Measurements from ENCODE around the gene FGF19.
"Not testable (repeated sequence)": the region's sequence is repeated elsewhere in the genome, so short reads cannot be mapped to it uniquely, and the experiment has no call there.

FGF19 gene

DNA sequence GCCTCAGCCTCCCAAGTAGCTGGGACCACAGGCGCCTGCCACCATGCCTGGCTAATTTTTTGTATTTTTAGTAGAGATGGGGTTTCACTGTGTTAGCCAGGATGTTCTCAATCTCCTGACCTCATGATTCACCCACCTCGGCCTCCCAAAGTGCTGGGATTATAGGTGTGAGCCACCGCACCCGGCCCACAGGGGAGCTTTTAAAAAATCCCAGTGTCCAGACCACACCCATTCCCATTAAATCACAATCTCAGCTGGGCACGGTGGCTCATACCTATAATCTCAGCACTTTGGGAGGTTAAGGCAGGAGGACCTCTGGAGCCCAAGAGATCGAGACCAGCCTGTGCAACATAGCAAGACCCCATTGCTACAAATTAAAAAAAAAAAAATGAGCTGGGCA, 7.8 kb downstream of the FGF19 start:
- DNase-seq (ENCODE audit: low read depth): not testable (repeated sequence)

DNA sequence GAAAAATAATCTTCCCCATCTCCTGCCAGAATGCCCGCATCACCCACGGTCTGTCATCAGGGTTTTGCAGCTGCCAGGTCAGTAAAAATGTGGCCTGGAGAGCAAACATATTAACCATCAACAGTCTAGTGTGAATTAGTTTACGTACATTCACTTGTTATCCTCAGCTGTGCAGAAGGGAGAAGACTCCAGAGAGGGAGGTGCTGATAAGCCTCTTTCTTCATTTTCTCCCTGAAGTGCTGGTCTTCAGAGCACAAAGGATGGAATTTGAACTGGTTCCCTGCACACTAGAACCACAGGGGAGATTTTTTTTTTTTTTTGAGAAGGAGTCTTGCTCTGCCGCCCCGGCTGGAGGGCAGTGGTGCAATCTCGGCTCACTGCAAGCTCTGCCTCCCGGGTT, 8.2 kb downstream of the FGF19 start:
- DNase-seq (ENCODE audit: low read depth): no peak

DNA sequence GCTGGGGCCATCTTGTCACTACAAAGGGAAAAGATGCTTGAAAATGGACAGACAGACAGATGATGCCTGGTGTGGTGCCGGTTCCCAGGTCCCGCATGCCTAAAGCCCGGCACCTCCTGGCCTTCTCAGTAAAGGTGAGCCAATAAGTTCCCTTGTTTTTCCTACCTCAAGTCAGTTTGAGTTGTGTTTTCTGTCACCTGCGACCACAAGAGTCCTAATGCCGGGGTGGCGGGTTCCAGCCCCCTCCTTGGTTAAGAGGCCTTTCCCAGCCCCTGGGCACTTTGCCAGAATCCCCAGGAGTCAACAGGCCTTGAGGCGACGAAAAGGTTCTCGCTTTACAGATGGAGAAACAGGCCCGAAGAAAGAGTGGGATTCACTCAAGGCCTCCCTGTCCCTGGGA, 9.0 kb downstream of the FGF19 start:
- no peak for DNase-seq (ENCODE audit: low read depth)

DNA sequence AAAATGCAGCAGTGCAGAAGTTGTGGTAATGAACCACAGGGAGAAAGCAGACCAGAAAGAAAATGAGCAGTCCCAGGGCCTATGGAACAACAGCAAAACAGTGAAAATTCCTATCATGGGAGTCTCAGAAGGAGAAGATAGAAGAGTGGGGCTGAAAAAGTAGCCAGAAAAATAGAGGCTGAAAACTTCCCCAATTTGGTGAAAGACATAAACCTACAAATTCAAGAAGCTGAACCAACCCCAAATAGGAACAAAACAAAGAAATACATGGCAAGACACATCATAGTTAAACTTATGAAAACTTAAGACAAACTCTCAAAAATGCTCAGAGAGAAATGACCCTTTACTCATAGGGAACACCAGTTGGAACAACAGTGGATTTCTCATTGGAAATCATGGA, 11.4 kb downstream of the FGF19 start:
- DNase-seq (ENCODE audit: low read depth): no peak

DNA sequence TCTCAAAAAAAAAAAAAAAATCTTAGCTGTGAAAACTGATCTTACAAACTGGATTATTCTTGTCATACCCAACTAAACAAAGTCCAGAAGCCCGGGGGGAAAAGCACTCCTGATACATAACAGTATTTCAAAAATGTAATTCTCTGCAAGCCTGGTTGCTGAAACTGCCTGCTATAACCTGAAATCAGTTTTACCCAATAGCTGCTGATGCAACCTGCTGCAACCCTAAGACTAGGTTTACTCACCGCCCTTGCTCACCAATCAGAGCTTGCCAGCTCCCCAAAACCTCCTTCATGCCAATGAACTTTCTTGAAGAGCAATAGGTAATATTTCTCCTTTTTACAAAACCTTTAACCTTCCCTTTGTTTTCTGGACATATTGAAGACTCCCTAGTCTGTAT, 12.4 kb downstream of the FGF19 start:
- no peak for DNase-seq (ENCODE audit: low read depth)

DNA sequence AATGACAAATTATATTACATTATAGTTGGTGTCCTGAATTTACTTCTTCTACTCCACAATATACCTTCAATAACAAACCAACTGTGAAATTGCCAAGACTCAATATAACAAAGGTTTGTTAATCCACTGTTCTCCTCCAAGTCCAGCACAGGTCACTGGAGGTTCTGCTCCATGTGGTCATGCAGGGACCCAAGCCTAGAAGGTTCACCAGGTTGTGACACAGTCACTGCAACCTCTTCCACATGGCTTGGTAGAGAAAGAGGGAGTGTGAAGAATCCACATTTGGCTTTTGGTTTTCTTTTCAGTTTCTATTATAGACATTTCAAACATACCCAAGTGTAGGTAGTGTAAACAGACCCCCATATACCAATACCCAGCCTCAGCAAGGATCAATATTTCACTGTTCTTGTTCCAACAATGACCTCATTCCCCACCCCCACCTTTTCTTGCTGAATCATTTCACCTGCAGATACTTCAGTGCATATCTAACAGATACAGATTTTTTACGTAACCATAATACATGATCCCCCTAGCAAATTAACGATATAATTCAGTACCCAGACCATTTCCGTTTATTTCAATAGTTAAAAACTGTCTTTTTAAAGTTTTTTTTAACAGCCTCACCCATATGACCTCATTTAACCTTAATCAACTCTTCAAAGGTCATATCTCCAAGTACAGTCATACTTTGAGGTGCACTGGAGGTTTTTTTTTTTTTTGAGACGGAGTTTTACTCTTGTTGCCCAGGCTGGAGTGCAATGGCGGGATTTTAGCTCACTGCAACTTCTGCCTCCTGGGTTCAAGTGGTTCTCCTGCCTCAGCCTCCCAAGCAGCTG, 14.1 kb downstream of the FGF19 start:
- DNase-seq (ENCODE audit: low read depth): no peak

DNA sequence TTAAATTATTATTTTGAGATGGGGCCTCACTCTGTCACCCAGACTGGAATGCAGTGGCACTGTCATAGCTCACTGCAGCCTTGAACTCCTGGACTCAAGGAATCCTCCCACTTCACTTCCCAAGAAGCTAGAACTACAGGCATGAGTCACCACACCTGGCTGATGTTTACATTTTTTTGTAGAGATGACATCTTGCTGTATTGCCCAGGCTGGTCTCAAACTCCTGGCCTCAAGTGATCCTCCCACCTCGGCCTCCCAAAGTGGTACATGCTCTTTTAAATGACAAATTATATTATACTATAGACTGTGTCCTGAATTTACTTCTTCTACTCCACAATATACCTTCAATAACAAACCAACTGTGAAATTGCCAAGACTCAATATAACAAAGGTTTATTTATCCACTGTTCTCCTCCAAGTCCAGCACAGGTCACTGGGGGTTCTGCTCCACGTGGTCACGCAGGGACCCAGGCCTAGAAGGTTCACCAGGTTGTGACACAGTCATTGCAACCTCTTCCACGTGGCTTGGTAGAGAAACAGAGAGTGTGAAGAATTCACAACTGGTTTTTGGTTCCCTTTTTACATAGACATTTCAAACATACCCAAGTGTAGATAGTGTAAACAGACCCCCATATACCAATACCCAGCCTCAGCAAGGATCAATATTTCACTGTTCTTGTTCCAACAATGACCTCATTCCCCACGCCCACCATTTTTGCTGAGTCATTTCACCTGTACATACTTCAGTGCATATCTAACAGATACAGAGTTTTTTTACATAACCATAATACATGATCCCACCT, 15.7 kb downstream of the FGF19 start:
- not testable (repeated sequence) for DNase-seq (ENCODE audit: low read depth)

DNA sequence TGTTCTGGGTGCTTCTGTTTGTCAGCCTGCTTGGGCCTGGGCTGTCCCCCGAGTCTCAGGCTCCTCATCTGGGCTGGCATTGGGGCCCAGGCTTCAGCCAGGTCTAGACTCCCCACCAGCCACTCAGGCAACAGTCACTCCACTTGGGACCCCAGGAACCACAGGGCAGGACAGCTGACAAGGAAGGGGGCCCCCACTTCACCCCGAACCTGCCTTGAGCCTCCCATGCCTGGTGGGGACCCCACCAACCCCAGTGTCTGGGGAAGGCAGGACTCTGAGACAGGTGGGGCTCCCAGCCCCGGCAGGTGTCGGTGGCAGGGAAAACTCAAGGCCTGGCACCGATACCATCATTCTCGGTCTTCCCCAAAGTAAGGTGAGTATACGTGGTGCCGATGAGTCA, 17.0 kb downstream of the FGF19 start:
- DNase-seq (ENCODE audit: low read depth): no peak

DNA sequence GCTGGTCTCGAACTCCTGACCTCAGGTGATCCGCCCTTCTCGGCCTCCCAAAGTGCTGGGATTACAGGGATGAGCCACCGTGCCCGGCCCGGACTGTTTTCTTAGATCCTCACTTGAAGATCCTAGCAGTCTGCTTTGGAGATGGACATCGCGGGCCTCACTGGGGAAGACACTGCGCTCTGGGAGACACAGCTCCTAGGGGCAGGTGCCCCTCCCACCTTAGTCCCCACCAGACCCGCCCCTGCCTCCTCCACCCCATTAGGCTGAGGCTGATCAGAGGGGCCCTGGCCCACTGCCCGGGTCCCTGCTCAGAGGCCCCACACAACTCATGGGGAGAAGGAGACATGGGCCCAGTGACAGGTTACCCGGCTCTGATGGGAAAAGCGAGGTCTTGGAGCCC, 17.4 kb downstream of the FGF19 start:
- no peak for DNase-seq (ENCODE audit: low read depth)

DNA sequence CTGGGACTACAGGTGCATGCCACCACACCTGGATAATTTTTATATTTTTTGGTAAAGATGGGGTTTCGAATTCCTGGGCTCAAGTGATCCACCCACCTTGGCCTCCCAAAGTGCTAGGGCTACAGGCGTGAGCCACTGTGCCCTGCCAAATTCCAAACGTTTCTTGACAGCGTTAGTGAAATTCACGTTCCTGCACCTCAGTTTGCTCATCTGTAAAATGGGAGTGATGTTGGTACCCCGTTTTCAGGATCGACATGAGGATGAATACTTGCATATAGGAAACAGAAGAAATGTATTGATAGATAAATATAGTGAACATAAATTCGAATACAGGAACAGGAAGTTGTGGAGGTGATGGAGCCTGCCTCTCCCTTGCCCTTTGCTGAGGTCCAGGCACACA, 18.5 kb downstream of the FGF19 start:
- DNase-seq (ENCODE audit: low read depth): no peak

DNA sequence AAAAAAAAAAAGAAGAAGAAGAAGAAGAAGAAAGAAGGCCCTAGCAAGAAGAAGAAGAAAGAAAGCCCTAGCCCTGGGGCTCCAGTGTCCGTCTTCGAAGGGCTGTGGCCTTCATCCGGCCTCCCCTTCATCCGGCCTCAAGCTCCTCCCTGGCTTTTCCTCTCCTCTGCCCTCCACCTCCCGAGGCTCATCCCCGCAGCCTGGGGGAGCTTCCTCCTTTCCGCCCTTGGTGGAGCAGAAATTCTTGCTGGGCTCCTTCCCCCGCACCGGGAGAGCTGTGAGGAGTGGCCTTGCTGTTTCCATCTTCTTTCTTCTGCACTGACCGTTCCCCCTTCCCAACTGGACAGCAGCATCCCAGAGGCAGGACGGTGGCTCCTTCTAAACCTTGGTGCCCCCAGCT, 19.2 kb downstream of the FGF19 start:
- no peak for DNase-seq (ENCODE audit: low read depth)

DNA sequence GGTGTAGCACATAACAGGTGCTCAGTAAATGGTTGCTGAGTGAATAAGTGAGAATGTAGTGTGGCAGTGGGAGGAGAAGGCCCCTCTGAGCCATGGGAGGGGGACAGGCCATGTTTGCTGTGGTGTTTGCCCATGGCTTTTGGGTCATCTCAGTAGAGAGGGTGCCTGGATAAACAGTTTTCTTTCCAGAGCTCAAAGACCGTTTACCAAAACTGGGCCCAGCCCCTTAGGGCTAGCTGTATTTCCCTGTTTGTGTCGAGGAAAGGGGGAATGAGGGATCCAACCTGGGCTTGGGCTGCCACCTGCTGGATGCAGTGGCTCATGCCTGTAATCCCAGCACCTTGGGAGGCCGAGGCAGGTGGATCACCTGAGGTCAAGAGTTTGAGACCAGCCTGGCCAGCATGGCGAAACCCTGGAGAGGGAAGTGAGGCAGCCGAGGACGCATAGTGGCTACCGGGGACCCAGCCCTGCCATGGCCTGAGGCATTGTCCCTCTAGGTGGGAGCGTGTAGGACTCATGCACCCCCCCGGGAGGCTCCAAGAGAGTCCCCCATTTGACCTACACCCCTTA, 20.0 kb downstream of the FGF19 start:
- no peak for DNase-seq (ENCODE audit: low read depth)

DNA sequence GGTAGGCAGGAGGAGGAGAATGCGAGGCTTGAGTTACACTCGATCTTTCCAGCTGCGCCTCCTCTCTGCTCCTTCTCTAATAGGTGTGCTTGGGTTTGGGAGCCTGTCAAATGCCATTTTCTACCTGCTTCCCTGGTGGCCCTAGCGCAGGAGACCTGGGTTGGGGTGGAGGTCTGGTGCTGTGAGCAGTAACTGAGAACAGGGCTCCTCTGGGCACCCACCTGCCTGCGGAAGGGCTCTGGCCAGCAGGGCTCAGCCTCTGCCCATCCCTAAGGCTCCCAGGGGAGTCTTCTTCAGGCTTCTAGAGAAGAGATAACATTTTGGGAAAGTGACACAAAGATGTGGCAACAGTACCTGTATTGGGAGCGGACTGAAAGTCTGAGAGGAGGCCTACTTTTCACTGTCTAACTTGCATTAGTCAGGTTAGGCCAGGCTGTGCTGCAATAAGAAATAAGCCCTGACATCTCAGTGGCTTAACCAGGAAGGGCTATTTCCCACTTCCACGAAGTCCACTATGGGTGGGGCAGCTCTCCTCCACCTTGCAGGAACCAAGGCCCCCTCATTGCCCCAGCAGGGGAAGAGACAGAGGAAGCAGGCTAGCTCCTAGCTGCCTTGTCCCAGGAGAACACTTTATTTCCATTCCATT, 21.0 kb downstream of the FGF19 start:
- no peak for DNase-seq (ENCODE audit: low read depth)

DNA sequence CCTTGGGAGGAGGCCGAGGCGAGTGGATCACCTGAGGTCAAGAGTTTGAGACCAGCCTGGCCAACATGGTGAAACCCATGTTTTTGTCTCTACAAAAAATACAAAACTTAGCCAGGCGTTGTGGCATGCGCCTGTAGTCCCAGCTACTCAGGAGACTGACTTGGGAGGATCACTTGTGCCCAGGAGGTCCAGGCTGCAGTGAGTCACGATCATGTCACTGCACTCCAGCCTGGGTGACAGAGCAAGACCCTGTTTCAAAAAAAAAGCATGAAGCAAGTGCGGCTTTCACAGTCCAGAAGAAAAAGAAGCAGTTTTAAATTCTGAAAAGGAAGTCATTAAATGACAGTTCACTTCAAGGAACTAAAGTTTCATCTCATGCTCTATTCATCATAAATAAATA, 21.6 kb downstream of the FGF19 start:
- no peak for DNase-seq (ENCODE audit: low read depth)

DNA sequence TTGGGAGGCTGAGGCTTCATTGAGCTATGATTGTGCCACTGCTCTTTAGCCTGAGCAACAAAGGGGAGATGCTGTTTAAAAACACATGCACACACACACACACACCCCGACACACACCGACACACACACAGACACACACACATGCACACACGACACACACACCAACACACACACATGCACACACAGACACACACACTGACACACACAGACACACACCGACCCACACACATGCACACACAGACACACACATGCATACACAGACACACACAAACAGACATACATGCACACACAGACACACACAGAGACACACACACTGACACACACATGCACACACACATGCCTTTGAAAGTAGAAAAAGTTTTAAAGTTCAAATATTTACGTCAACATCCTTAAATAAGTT, 23.1 kb downstream of the FGF19 start:
- no peak for DNase-seq (ENCODE audit: low read depth)

DNA sequence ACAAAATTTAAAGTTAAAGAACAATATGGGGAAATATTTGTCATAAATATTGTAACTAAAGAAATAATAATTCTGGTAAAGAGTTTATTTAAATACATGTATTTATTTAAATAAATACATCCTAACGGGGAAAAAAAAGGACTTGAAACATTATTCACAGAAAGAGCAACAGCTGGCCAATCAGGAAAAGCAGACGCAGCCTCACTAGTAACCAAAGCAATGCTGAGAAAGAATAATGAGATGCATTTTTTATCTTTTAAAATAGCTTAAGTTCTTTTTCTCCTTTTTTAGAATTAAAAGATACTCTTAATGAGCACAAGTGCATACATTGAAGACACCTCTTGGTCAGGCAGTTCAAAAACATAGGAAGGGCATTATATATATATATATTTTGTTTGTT, 26.1 kb downstream of the FGF19 start:
- DNase-seq (ENCODE audit: low read depth): no peak

DNA sequence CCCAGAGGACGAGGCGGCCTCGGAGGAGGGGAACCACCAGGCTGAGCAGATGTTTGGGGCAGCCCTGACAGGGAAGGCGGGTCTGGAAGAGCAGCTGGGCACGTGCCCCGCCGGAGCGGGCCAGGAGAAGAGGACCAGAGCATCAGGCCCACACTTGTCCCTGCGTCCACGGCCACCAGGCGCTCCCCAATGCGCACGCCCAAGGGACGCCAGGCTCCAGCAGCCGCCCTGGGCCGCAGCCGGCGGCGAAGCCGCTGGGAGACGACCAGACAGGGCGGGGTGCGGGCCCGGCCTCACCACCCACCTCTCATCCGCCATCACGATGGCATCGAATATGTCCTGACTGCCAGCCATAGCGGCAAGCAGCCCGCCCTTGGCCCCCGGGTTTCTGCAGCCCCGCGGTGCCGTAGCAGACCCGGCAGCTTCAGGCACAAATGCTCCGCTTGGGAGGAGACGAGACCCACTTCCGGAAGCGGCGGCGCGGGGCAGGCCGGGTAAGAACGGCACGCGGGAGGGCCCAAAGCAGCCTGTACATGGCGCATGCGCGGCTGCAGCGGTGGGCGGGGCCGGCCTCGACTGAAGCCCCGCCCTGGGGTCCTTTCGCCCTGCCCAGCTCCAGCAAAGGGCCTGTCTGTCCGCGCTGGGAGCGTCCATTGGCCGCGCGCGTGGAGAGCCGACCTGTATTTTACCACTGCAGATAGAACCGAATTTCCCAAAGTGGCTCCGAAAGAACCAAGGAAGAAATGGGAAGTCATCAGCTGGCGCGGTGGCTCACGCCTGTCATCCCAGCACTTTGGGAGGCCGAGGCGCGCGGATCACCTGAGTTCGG, 28.7 kb downstream of the FGF19 start, which contains the start of gene LTO1:
Gene LTO1 (minus strand): TSS at position 468 of the 829 bp plus-strand sequence. CDS start 114 bp downstream, at position 354.
- DNase-seq (ENCODE audit: low read depth): peak; percentile 92

DNA sequence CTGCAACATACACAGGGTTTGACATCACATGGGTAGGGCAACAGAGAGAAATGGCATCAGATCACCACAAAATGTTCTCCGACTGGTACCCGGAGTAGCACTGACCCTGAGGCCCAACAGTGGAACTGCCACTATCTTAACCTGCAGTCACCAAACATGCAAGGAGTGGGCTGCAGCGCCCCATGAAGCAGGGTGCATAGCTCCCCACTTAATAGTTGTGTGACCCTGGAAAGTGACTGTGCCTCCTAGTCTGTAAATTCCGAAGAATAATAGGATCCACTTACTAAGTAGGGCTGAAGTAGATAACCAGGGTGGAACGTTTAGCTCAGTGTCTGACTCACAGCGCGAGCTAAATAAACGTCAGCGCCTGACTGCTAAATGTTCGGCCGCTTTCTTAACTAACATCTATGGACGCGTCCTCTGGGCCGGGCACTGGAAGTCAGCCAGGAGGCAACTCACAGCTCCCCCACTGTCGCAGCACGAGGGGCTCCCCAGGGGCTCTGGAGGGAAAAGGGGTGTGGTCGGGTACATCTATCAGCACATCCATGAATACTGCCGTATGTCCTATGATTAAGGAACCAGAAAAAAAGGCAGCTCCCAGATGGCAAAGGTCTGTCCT, 29.4 kb downstream of the FGF19 start:
- peak; percentile 11 for DNase-seq (ENCODE audit: low read depth)

DNA sequence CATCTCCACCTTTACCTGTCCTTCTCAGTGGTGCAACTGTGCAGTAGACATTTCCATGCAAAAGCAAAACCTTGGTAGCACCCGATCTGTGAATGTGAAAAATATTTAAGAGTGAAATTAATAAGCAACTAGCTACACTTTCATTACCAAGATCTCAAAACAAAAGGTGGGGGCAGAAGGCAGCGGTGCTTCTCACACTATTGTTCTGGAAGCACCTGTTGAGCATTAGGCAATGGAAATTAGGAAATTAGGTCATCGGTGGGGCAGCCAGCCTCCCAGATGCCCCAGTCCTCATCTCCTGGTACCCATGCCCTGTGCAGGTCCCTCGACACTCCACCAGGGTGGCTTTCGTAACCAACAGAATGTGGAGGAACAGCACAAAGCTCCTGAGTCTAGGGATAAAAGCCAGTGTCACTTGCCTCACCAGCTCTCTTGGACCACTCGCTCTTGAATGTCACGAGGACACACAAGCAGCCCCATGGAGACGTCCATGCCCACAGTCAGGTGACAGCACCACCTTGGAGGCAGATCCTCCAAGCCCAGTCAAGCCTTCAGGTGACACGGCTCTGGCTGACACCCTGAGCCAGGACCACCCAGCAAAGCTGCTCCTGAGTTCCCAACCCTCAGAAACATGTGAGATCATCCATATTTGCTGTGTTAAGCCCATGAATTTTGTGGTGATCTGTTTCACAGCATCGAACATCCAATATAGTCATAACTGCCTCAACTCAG, 31.9 kb downstream of the FGF19 start:
- no peak for DNase-seq (ENCODE audit: low read depth)

DNA sequence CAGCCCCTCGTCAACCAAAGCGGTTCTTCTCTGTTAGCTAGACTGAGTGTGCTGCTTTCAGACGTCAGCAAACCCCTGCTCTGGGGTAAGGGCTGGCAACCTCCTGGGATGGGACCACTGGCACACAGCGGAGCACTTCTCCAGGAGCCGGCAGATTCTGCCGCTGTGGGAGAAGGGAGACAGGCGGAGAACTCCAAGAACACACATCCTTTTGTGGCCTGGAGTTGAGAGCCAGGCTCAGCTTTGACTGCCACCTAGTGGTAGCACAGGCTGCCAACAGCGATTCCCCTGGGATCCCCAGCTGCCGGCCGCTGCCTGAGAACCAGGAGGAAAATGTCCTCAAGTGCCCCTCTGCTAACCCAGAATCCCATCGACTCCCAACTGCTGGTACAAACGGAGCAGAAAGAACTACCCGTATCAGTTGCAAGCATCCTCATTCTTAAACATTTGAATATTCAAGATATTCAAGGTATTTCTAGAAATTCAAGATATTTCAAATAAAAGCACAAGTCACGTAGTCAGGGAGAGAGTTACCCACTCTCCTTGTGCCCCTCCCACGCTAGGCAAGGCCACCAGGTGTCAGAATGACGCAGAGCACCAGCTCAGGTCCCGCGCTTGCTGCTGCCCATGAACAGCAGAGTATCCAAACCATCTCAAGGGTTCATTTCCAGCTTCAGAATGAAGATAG, 33.5 kb downstream of the FGF19 start:
- peak; percentile 36 for DNase-seq (ENCODE audit: low read depth)
